ENCODE results near the gene ERVV-1.

DNA sequence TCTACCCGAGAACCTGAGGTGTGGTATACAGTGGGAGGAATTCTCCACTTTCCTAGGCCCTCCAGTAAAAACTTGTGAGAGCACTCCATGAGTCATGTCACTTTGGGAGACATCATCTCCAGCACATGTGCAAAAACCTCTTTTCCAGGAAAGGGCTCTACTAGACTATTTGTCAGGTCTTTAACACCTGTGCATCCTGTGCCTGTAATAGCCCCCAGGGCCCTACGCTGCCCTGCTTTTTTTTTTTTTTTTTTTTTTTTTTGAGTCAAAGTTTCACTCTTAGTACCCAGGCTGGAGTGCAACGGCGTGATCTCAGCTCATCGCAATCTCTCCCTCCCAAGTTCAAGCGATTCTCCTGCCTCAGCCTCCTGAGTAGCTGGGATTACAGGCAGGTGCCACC, 1.7 kb upstream of the ERVV-1 start:
- TF ChIP-seq YY1 (IDR thresholded peaks at IDR 0.05; ENCODE audit: low read depth) (no peak), REST (IDR thresholded peaks at IDR 0.05; ENCODE audit: low read depth, low read length) (no peak), RCOR1 (IDR thresholded peaks at IDR 0.05; ENCODE audit: low read length) (no peak), MAX (IDR thresholded peaks at IDR 0.05; ENCODE audit: low read depth) (no peak), TAF1 (IDR thresholded peaks at IDR 0.05; ENCODE audit: borderline replicate concordance, low read depth, low read length) (no peak), POLR2AphosphoS5 (IDR thresholded peaks at IDR 0.05; ENCODE audit: low read depth, low read length) (no peak), SIN3A (IDR thresholded peaks at IDR 0.05; ENCODE audit: borderline replicate concordance, low read depth, low read length) (no peak)
- TF ChIP-seq, protein P1, sequence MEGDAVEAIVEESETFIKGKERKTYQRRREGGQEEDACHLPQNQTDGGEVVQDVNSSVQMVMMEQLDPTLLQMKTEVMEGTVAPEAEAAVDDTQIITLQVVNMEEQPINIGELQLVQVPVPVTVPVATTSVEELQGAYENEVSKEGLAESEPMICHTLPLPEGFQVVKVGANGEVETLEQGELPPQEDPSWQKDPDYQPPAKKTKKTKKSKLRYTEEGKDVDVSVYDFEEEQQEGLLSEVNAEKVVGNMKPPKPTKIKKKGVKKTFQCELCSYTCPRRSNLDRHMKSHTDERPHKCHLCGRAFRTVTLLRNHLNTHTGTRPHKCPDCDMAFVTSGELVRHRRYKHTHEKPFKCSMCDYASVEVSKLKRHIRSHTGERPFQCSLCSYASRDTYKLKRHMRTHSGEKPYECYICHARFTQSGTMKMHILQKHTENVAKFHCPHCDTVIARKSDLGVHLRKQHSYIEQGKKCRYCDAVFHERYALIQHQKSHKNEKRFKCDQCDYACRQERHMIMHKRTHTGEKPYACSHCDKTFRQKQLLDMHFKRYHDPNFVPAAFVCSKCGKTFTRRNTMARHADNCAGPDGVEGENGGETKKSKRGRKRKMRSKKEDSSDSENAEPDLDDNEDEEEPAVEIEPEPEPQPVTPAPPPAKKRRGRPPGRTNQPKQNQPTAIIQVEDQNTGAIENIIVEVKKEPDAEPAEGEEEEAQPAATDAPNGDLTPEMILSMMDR (IDR thresholded peaks at IDR 0.05): no peak
- TF ChIP-seq, protein P2, sequence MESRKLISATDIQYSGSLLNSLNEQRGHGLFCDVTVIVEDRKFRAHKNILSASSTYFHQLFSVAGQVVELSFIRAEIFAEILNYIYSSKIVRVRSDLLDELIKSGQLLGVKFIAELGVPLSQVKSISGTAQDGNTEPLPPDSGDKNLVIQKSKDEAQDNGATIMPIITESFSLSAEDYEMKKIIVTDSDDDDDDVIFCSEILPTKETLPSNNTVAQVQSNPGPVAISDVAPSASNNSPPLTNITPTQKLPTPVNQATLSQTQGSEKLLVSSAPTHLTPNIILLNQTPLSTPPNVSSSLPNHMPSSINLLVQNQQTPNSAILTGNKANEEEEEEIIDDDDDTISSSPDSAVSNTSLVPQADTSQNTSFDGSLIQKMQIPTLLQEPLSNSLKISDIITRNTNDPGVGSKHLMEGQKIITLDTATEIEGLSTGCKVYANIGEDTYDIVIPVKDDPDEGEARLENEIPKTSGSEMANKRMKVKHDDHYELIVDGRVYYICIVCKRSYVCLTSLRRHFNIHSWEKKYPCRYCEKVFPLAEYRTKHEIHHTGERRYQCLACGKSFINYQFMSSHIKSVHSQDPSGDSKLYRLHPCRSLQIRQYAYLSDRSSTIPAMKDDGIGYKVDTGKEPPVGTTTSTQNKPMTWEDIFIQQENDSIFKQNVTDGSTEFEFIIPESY (IDR thresholded peaks at IDR 0.05; ENCODE audit: borderline replicate concordance, low read depth): no peak

All from SK-N-SH (cell line).